AG20443 (cell line): ENCODE measurements around the gene TP53AIP1.
A peak's percentile ranks its signal among the peaks of the same experiment; 100 is the strongest.

Experiments used
- DNase-seq: peaks from one replicate; pipeline ENCODE4 v3.0.0; 2012; ENCODE audit warnings: low spot score, mixed read lengths

TP53AIP1 gene

GRCh38 chr11:128942817-128943427, at the start of gene TP53AIP1:
Gene TP53AIP1 (minus strand): TSS chr11:128942871. CDS start chr11:128937818, 5,053 bp downstream.
- no peak for DNase-seq

GRCh38 chr11:128988242-128988970, 45.7 kb upstream of the TP53AIP1 start:
- DNase-seq = no peak

GRCh38 chr11:128985880-128986279, 43.2 kb upstream of the TP53AIP1 start:
- no peak for DNase-seq

GRCh38 chr11:128983023-128983422, 40.4 kb upstream of the TP53AIP1 start:
- DNase-seq = no peak

GRCh38 chr11:128981254-128981653, 38.6 kb upstream of the TP53AIP1 start:
- no peak for DNase-seq

- DNase-seq = no peak
These were observed 28.0 kb upstream of the TP53AIP1 start for GRCh38 chr11:128970598-128971190.

GRCh38 chr11:128968916-128969315, 26.2 kb upstream of the TP53AIP1 start:
- no peak for DNase-seq

- DNase-seq = no peak
These were observed 24.9 kb upstream of the TP53AIP1 start for GRCh38 chr11:128967578-128967977.

- no peak for DNase-seq
These were observed 22.8 kb upstream of the TP53AIP1 start for GRCh38 chr11:128965485-128965884.

- no peak for DNase-seq
These were observed 21.8 kb upstream of the TP53AIP1 start for GRCh38 chr11:128964463-128964930.

GRCh38 chr11:128963744-128964325, 21.2 kb upstream of the TP53AIP1 start:
- DNase-seq = no peak

GRCh38 chr11:128962896-128963295, 20.2 kb upstream of the TP53AIP1 start:
- no peak for DNase-seq

- no peak for DNase-seq
These were observed 19.0 kb upstream of the TP53AIP1 start for GRCh38 chr11:128961645-128962044.

- no peak for DNase-seq
These were observed 14.5 kb upstream of the TP53AIP1 start for GRCh38 chr11:128957202-128957482.

- DNase-seq = peak; percentile 74
These were observed 13.9 kb upstream of the TP53AIP1 start for GRCh38 chr11:128956401-128957201.

- DNase-seq = no peak
These were observed 13.0 kb upstream of the TP53AIP1 start for GRCh38 chr11:128955636-128956035.

- no peak for DNase-seq
These were observed 10.5 kb upstream of the TP53AIP1 start for GRCh38 chr11:128953151-128953550.

- DNase-seq = no peak
These were observed 7.3 kb upstream of the TP53AIP1 start for GRCh38 chr11:128949791-128950454.

GRCh38 chr11:128948583-128948982, 5.9 kb upstream of the TP53AIP1 start:
- DNase-seq = no peak

- DNase-seq = no peak
These were observed 5.1 kb upstream of the TP53AIP1 start for GRCh38 chr11:128947773-128948172.

- DNase-seq = no peak
These were observed 4.0 kb upstream of the TP53AIP1 start for GRCh38 chr11:128946648-128947047.
